WTC11 (cell line): ENCODE results near the gene ARV1. TPM values are rescaled to one million over a fixed set of nuclear protein-coding genes. Genes with fewer than 3 reads are reported as not detected.
A peak's percentile ranks its signal among the peaks of the same experiment; 100 is the strongest.

ENCODE experiments used
- ATAC-seq: fragments of 200-7000 bp; cut with Tn5 transposase; 2 replicates; pipeline ENCODE4 v1.10.0; 2021; ENCODE audit warnings: mild to moderate bottlenecking, moderate library complexity
- CTCF ChIA-PET: fragments of 300-600 bp; sonication (Branson Sonifier 250); formaldehyde crosslinking; loops from one replicate; lab custom pipeline; 2021; ENCODE audit warnings: antibody characterized with exemption; lab: Charles Lee
- POLR2A ChIA-PET: fragments of 350-600 bp; sonication (Branson Sonifier 250); formaldehyde crosslinking; loops from one replicate; lab custom pipeline; 2021; ENCODE audit warnings: antibody characterized with exemption; lab: Charles Lee
- DNase-seq: peaks from one replicate; pipeline ENCODE4 v3.0.0; 2021; ENCODE audit warnings: low spot score
- H3K27ac Mint-ChIP-seq: 2 replicates; pipeline ENCODE4 v1.8.0; 2021; ENCODE audit warnings: mixed read lengths
- H3K27me3 Mint-ChIP-seq: 2 replicates; pipeline ENCODE4 v1.8.0; 2021; ENCODE audit warnings: low read depth, mild to moderate bottlenecking, moderate library complexity, mixed read lengths
- H3K36me3 Mint-ChIP-seq: 2 replicates; pipeline ENCODE4 v1.8.0; 2021; ENCODE audit warnings: mixed read lengths
- H3K4me1 Mint-ChIP-seq: 2 replicates; pipeline ENCODE4 v1.8.0; 2022; ENCODE audit warnings: mixed read lengths
- H3K4me3 Mint-ChIP-seq: 2 replicates; pipeline ENCODE4 v1.8.0; 2021; ENCODE audit warnings: mild to moderate bottlenecking, moderate library complexity, mixed read lengths
- H3K9me3 Mint-ChIP-seq: 2 replicates; pipeline ENCODE4 v1.8.0; 2021; ENCODE audit warnings: mixed read lengths
- CREB1 ChIP-seq: sonication (generic); formaldehyde crosslinking; IDR thresholded peaks from 2 replicates; pipeline ENCODE4 v1.8.0; 2023; ENCODE audit warnings: mild to moderate bottlenecking, missing genetic modification reagents
- CREM ChIP-seq: sonication (generic); formaldehyde crosslinking; IDR thresholded peaks from 2 replicates; pipeline ENCODE4 v1.8.1; 2022; ENCODE audit warnings: mild to moderate bottlenecking, missing genetic modification reagents, moderate library complexity
- E2F5 ChIP-seq: sonication (generic); formaldehyde crosslinking; IDR thresholded peaks from 2 replicates; pipeline ENCODE4 v1.8.1; 2022; ENCODE audit warnings: mild to moderate bottlenecking, moderate library complexity, missing genetic modification reagents
- ETV6 ChIP-seq: sonication (generic); formaldehyde crosslinking; IDR thresholded peaks from 2 replicates; pipeline ENCODE4 v1.8.1; 2022; ENCODE audit warnings: mild to moderate bottlenecking, missing genetic modification reagents
- GRHL2 ChIP-seq: fragments of 250-450 bp; sonication (Bioruptor Pico); IDR thresholded peaks from 2 replicates; pipeline ENCODE4 v1.8.0; 2022; ENCODE audit warnings: mild to moderate bottlenecking, moderate library complexity; ENCODE audit not compliant: insufficient replicate concordance, severe bottlenecking
- MYBL2 ChIP-seq: sonication (generic); formaldehyde crosslinking; IDR thresholded peaks from 2 replicates; pipeline ENCODE4 v1.8.1; 2023; ENCODE audit warnings: mild to moderate bottlenecking, moderate library complexity, missing genetic modification reagents
- OVOL2 ChIP-seq: fragments of 250-450 bp; sonication (Bioruptor Pico); IDR thresholded peaks from 2 replicates; pipeline ENCODE4 v1.9.0; 2021; ENCODE audit warnings: mild to moderate bottlenecking, borderline replicate concordance
- RORB ChIP-seq: fragments of 250-450 bp; sonication (Bioruptor Pico); IDR thresholded peaks from 2 replicates; pipeline ENCODE4 v1.9.0; 2021; ENCODE audit warnings: mild to moderate bottlenecking
- SOX15 ChIP-seq: fragments of 250-450 bp; sonication (Bioruptor Pico); IDR thresholded peaks from 2 replicates; pipeline ENCODE4 v1.9.0; 2021; ENCODE audit warnings: mild to moderate bottlenecking
- TP53 ChIP-seq: sonication (generic); formaldehyde crosslinking; IDR thresholded peaks from 2 replicates; pipeline ENCODE4 v1.8.1; 2023; ENCODE audit warnings: mild to moderate bottlenecking, missing genetic modification reagents
- USF1 ChIP-seq: sonication (generic); formaldehyde crosslinking; IDR thresholded peaks from 2 replicates; pipeline ENCODE4 v1.8.0; 2022; ENCODE audit warnings: mild to moderate bottlenecking, missing genetic modification reagents
- ZNF281 ChIP-seq: sonication (generic); formaldehyde crosslinking; IDR thresholded peaks from 2 replicates; pipeline ENCODE4 v1.8.0; 2023; ENCODE audit warnings: mild to moderate bottlenecking, missing genetic modification reagents
- ZNF317 ChIP-seq: sonication (generic); formaldehyde crosslinking; IDR thresholded peaks from 2 replicates; pipeline ENCODE4 v1.8.1; 2023; ENCODE audit warnings: low read depth, mild to moderate bottlenecking, moderate library complexity, missing genetic modification reagents, borderline replicate concordance
- ZNF423 ChIP-seq: fragments of 250-450 bp; sonication (Bioruptor Pico); IDR thresholded peaks from 2 replicates; pipeline ENCODE4 v2.1.2; 2022; ENCODE audit warnings: mild to moderate bottlenecking, moderate library complexity
- total RNA-seq: library from RNA; stranded (reverse); gene quantifications from 3 replicates; pipeline ENCODE4 v1.2.3, GENCODE V29; 2021
- TF ChIP-seq, protein P1 (sequence below): fragments of 250-450 bp; sonication (Bioruptor Pico); IDR thresholded peaks from 2 replicates; pipeline ENCODE4 v1.9.0; 2021; ENCODE audit warnings: mild to moderate bottlenecking
- TF ChIP-seq, protein P2 (sequence below): sonication (generic); formaldehyde crosslinking; IDR thresholded peaks from 2 replicates; pipeline ENCODE4 v1.8.0; 2022; ENCODE audit warnings: mild to moderate bottlenecking, missing genetic modification reagents
- TF ChIP-seq, protein P3 (sequence below): sonication (generic); formaldehyde crosslinking; IDR thresholded peaks from 2 replicates; pipeline ENCODE4 v1.8.1; 2023; ENCODE audit warnings: mild to moderate bottlenecking, missing genetic modification reagents

ARV1 gene
- total RNA-seq, 1 experiment from 2014 or later, result 9.1 TPM

GRCh38 chr1:231020139-231020601 is 41.3 kb downstream of the ARV1 start:
- Mint-ChIP-seq H3K4me1 (peaks cover 31% of the 10 kb centered on the region), H3K27ac (no peak overlapping the region), H3K27me3 (peaks cover 68% of the 10 kb centered on the region), H3K4me3 (no peak overlapping the region), H3K36me3 (no peaks in the 10 kb centered on the region), H3K9me3 (no peaks in the 10 kb centered on the region)
- DNase-seq (no peak), ATAC-seq (no peak; the same call in 1 of the 2 replicates)
- TF ChIP-seq ZNF317 (CRISPR knock-in tag), result no peak
- TF ChIP-seq ZNF423 (CRISPR knock-in tag), result no peak
- TF ChIP-seq, protein P1, sequence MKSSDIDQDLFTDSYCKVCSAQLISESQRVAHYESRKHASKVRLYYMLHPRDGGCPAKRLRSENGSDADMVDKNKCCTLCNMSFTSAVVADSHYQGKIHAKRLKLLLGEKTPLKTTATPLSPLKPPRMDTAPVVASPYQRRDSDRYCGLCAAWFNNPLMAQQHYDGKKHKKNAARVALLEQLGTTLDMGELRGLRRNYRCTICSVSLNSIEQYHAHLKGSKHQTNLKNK (CRISPR knock-in tag), result no peak
- no peak for TF ChIP-seq MYBL2
- TF ChIP-seq SOX15 (CRISPR knock-in tag), result no peak
- TF ChIP-seq CREM (CRISPR knock-in tag), result no peak
- TF ChIP-seq GRHL2, result no peak
- no peak for TF ChIP-seq TP53 (CRISPR knock-in tag)
- no peak for TF ChIP-seq E2F5 (CRISPR knock-in tag)
- TF ChIP-seq ZNF281 (CRISPR knock-in tag), result no peak
- TF ChIP-seq, protein P2, sequence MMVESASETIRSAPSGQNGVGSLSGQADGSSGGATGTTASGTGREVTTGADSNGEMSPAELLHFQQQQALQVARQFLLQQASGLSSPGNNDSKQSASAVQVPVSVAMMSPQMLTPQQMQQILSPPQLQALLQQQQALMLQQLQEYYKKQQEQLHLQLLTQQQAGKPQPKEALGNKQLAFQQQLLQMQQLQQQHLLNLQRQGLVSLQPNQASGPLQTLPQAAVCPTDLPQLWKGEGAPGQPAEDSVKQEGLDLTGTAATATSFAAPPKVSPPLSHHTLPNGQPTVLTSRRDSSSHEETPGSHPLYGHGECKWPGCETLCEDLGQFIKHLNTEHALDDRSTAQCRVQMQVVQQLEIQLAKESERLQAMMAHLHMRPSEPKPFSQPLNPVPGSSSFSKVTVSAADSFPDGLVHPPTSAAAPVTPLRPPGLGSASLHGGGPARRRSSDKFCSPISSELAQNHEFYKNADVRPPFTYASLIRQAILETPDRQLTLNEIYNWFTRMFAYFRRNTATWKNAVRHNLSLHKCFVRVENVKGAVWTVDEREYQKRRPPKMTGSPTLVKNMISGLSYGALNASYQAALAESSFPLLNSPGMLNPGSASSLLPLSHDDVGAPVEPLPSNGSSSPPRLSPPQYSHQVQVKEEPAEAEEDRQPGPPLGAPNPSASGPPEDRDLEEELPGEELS (CRISPR knock-in tag), result no peak
- no peak for TF ChIP-seq OVOL2 (CRISPR knock-in tag)
- TF ChIP-seq, protein P3, sequence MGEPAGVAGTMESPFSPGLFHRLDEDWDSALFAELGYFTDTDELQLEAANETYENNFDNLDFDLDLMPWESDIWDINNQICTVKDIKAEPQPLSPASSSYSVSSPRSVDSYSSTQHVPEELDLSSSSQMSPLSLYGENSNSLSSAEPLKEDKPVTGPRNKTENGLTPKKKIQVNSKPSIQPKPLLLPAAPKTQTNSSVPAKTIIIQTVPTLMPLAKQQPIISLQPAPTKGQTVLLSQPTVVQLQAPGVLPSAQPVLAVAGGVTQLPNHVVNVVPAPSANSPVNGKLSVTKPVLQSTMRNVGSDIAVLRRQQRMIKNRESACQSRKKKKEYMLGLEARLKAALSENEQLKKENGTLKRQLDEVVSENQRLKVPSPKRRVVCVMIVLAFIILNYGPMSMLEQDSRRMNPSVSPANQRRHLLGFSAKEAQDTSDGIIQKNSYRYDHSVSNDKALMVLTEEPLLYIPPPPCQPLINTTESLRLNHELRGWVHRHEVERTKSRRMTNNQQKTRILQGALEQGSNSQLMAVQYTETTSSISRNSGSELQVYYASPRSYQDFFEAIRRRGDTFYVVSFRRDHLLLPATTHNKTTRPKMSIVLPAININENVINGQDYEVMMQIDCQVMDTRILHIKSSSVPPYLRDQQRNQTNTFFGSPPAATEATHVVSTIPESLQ (CRISPR knock-in tag), result no peak
- no peak for TF ChIP-seq RORB (CRISPR knock-in tag)
- TF ChIP-seq USF1 (CRISPR knock-in tag), result no peak
- CTCF ChIA-PET, result no interaction called here
- POLR2A ChIA-PET, result no interaction called here

DNA sequence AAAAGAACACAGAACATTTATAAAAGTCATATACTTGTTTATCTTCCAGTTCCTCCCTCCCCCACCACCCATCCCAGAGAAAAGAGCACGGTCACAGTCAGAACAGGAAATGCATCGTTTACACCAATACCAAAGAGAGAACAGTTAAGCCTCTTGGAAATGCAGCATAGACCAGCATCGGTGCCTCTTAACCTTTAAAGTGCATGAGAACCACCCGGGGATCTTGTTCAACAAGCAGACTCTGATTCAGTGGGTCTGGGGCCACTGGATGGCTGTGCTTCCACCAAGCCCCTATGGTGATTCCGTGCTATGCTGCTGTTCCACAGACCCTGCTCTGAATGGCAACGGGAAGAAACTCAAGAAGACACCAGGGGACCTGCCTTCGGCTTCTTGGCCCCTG is 41.9 kb downstream of the ARV1 start:
- peak; percentile 80 for ATAC-seq
- DNase-seq, result no peak
- Mint-ChIP-seq H3K36me3 (no peaks in the 10 kb centered on the region), H3K4me3 (peak overlapping the region; percentile 8; the same call in 1 of the 2 replicates), H3K27ac (no peak overlapping the region), H3K4me1 (peaks cover 31% of the 10 kb centered on the region), H3K9me3 (no peaks in the 10 kb centered on the region), H3K27me3 (peaks cover 71% of the 10 kb centered on the region)
- POLR2A ChIA-PET, result no interaction called here
- CTCF ChIA-PET, result no interaction called here
- TF ChIP-seq ZNF423 (CRISPR knock-in tag) (no peak), ETV6 (CRISPR knock-in tag) (0 out of 2 replicates have a peak, but pooled peaks have one; percentile 24), OVOL2 (CRISPR knock-in tag) (no peak), CREB1 (CRISPR knock-in tag) (no peak)
